OCI-LY7 (cell line): ENCODE data around the gene TTC32. TPM values are rescaled to one million over a fixed set of nuclear protein-coding genes. Genes with fewer than 3 reads are reported as not detected.
A peak's percentile ranks its signal among the peaks of the same experiment; 100 is the strongest.

ENCODE experiments used
- Bru-seq: library from RNA; stranded (reverse); fragments of 400-500 nt; gene quantifications from one replicate; lab custom pipeline; 2021; lab: Mats Ljungman, UMichigan
- BruChase-seq, 2 experiments: library from RNA; stranded (reverse); fragments of 400-500 nt; gene quantifications; one replicate each; lab custom pipeline; 2021; lab: Mats Ljungman, UMichigan
- BruUV-seq: library from RNA; stranded (reverse); fragments of 400-500 nt; replicated peaks from 2 replicates; lab custom pipeline; 2021; lab: Mats Ljungman, UMichigan
- CTCF ChIA-PET: fragments of 300-600 bp; sonication (Branson Sonifier 250); formaldehyde crosslinking; loops from one replicate; lab custom pipeline; 2022; ENCODE audit warnings: antibody characterized with exemption; ENCODE audit not compliant: unreplicated experiment; lab: Charles Lee
- POLR2A ChIA-PET: fragments of 300-600 bp; sonication (Branson Sonifier 250); formaldehyde crosslinking; loops from one replicate; lab custom pipeline; 2022; ENCODE audit warnings: antibody characterized with exemption; lab: Charles Lee
- DNase-seq: peaks from one replicate; pipeline ENCODE4 v3.0.0-alpha.2; 2015; ENCODE audit warnings: low spot score
- H2AFZ ChIP-seq: fragments of 200-600 bp; sonication (generic), shearing (Covaris generic); 2 replicates; pipeline ENCODE4 v1.6.1; 2014; ENCODE audit warnings: mild to moderate bottlenecking, antibody characterized with exemption, low read length, moderate library complexity
- H3K27ac ChIP-seq: fragments of 200-600 bp; sonication (generic); 2 replicates; pipeline ENCODE4 v1.5.1; 2014; ENCODE audit warnings: mixed run types, low read depth, mild to moderate bottlenecking, moderate library complexity, low read length, inconsistent platforms; ENCODE audit not compliant: poor library complexity, severe bottlenecking
- H3K36me3 ChIP-seq: fragments of 200-600 bp; sonication (generic); 2 replicates; pipeline ENCODE4 v1.6.1; 2014; ENCODE audit warnings: mild to moderate bottlenecking, antibody characterized with exemption, low read length, moderate library complexity, mixed read lengths; ENCODE audit not compliant: insufficient read depth
- H3K4me1 ChIP-seq: fragments of 200-600 bp; sonication (generic); 2 replicates; pipeline ENCODE4 v1.5.1; 2014; ENCODE audit warnings: mild to moderate bottlenecking, low read length; ENCODE audit not compliant: insufficient read depth, poor library complexity, severe bottlenecking
- H3K4me2 ChIP-seq: fragments of 200-600 bp; sonication (generic); 2 replicates; pipeline ENCODE4 v1.6.1; 2014; ENCODE audit warnings: mild to moderate bottlenecking, low read length
- H3K4me3 ChIP-seq: fragments of 200-600 bp; sonication (generic); 2 replicates; pipeline ENCODE4 v1.5.1; 2014; ENCODE audit warnings: mild to moderate bottlenecking, low read depth, low read length; ENCODE audit not compliant: poor library complexity, severe bottlenecking
- H3K79me2 ChIP-seq: fragments of 200-600 bp; sonication (generic); 2 replicates; pipeline ENCODE4 v1.6.1; 2016; ENCODE audit warnings: low read depth, mild to moderate bottlenecking, low read length, moderate library complexity, mixed read lengths; ENCODE audit not compliant: insufficient read depth
- H3K9me2 ChIP-seq: fragments of 200-600 bp; sonication (generic); 2 replicates; pipeline ENCODE4 v1.6.1; 2016; ENCODE audit warnings: mild to moderate bottlenecking, low read length, mixed read lengths; ENCODE audit not compliant: insufficient read depth
- H3K9me3 ChIP-seq: fragments of 200-600 bp; sonication (generic); 2 replicates; pipeline ENCODE4 v1.6.1; 2014; ENCODE audit warnings: mild to moderate bottlenecking, mixed run types, low read length, mixed read lengths
- H4K20me1 ChIP-seq: fragments of 200-600 bp; sonication (generic); 2 replicates; pipeline ENCODE4 v1.6.1; 2014; ENCODE audit warnings: mild to moderate bottlenecking, antibody characterized with exemption, low read length, moderate library complexity, mixed read lengths; ENCODE audit not compliant: insufficient read depth
- CTCF ChIP-seq: fragments of 200-600 bp; sonication (generic); conservative IDR thresholded peaks from 2 replicates; pipeline ENCODE4 v1.5.1; 2014; ENCODE audit warnings: mild to moderate bottlenecking, antibody characterized with exemption, low read length, moderate library complexity, mixed read lengths
- EZH2phosphoT487 ChIP-seq: fragments of 200-600 bp; sonication (generic); IDR thresholded peaks from 2 replicates; pipeline ENCODE4 v1.6.1; 2018; ENCODE audit warnings: low read depth, borderline replicate concordance, mild to moderate bottlenecking, mixed run types, antibody characterized with exemption, low read length, moderate library complexity, mixed read lengths
- intact Hi-C: fragments of 100-400 bp; cut with micrococcal nuclease; formaldehyde crosslinking; loops from one replicate; pipeline ENCODE4 v1.10.0; 2022; ENCODE audit not compliant: unreplicated experiment
- long read RNA-seq: library from polyadenylated mRNA; stranded (forward); transcript quantifications from one replicate; pipeline ENCODE4 v2.0.0, GENCODE V29; 2022
- total RNA-seq, 2 experiments: library from RNA; depleted of rRNA in 1 of 2; stranded (reverse); fragments of >200 nt in 1 of 2; shearing (Covaris generic) in 1 of 2; gene quantifications; 2 replicates each; pipeline ENCODE4 v1.2.3, GENCODE V29; 2014 to 2022

The TTC32 gene
- 16.3 and 21.1 TPM in 2 replicates for total RNA-seq (2014; rRNA removed; shearing (Covaris generic))
- total RNA-seq (2022): 26.3 and 32.9 TPM in 2 replicates
- Bru-seq, nascent RNA: percentile 86 among the genes with signal in this experiment
- BruChase-seq, experiment 1, labeled RNA remaining after a 6-hour chase: percentile 58 among the genes with signal in this experiment
- percentile 85 among the genes with signal in this experiment for BruChase-seq, experiment 2, labeled RNA remaining after a 2-hour chase
- long read RNA-seq, transcript TTC32-201 (3 exons, 822 nt): major isoform, 8 of 35 reads
- long read RNA-seq, partial matches to known transcripts: 0 of 35 reads
- long read RNA-seq, other reads (novel, unspliced or antisense): 23 of 35 reads

GRCh38 chr2:19901442-19902215 is at the start of gene TTC32:
TTC32 (minus strand) TSS chr2:19901983; CDS start chr2:19901854, 129 bp downstream.
- H3K9me2 ChIP-seq: no peaks in the 10 kb centered on the region
- H3K4me2 ChIP-seq: peak within 1 kb of the TSS; percentile 88
- ChIA-PET CTCF (no interaction called here), POLR2A (interaction anchor here (0.7 kb wide), 1 partner anchor 8 kb away, joined by 4 read pairs; no protein-coding TSS in a partner anchor)
- no TSS peak for BruUV-seq
- no peaks in the 10 kb centered on the region; the same call in 1 of the 2 replicates for H3K36me3 ChIP-seq
- no peak for TF ChIP-seq CTCF
- TF ChIP-seq EZH2phosphoT487: no peak
- H3K27ac ChIP-seq: peak within 1 kb of the TSS; percentile 82
- H3K4me3 ChIP-seq: peak within 1 kb of the TSS; percentile 89
- 0 out of 2 replicates have a peak, but pooled peaks cover 8% of the 10 kb centered on the region for H4K20me1 ChIP-seq
- H3K9me3 ChIP-seq: no peaks in the 10 kb centered on the region
- intact Hi-C loops: loop anchor here (1.0 to 5.0 kb wide), 4 partner anchors 151 to 1339 kb away; partner anchors contain the start of genes PUM2 and RDH14
- H2AFZ ChIP-seq: peak within 1 kb of the TSS; percentile 83
- H3K79me2 ChIP-seq: peaks cover 55% of the 10 kb centered on the region
- peak; percentile 94 for DNase-seq
- H3K4me1 ChIP-seq: peaks cover 25% of the 10 kb centered on the region

- H4K20me1 ChIP-seq: no peaks in the 10 kb centered on the region
- no peaks in the 10 kb centered on the region for H3K36me3 ChIP-seq
- DNase-seq: no peak
- no peak overlapping the region for H3K27ac ChIP-seq
- no peak for TF ChIP-seq CTCF
- TF ChIP-seq EZH2phosphoT487: no peak
- no peak overlapping the region for H3K4me3 ChIP-seq
- ChIA-PET POLR2A (interaction anchor here (0.5 to 0.7 kb wide), 2 partner anchors 103 to 160 kb away, joined by 3 read pairs; partner anchors contain the start of gene LAPTM4A), CTCF (no interaction called here)
- H3K4me2 ChIP-seq: no peak overlapping the region
- intact Hi-C loops: no loop called here
- no peaks in the 10 kb centered on the region for H3K4me1 ChIP-seq
- H3K9me2 ChIP-seq: no peaks in the 10 kb centered on the region
- no TSS peak for BruUV-seq
- H3K79me2 ChIP-seq: no peaks in the 10 kb centered on the region
- no peak overlapping the region for H2AFZ ChIP-seq
- no peaks in the 10 kb centered on the region for H3K9me3 ChIP-seq
These were observed 47.3 kb upstream of the TTC32 start for GRCh38 chr2:19949071-19949470.
